ENCODE data around the gene ABCG8. TPM values are rescaled to one million over a fixed set of nuclear protein-coding genes. Genes with fewer than 3 reads are reported as not detected.

Gene ABCG8
- total RNA-seq, 6 experiments from 2014 or later: not detected

DNA sequence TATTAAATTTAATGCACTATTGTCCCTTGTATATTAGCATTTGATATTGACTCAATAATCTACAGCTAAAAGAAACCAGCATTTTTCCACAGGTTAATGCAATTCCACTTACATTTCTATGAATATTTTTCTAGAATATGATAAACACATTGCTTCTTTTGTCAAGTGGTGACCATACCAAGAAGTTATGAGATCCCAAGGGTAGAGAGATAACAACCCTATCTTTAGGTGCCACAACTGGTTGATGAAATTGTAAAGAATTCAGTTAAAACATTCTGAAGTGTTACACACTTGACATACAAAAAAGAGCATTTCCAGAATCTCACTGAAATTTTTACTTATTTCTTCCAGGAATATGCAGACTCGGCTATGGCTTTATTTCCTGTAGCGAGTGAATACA lies 56.0 kb downstream of the ABCG8 start:
- DNase-seq: no peak
- peaks cover 14% of the 10 kb centered on the region for H3K4me1 Mint-ChIP-seq (ENCODE audit: low read depth)
- no peaks in the 10 kb centered on the region for H3K9me3 Mint-ChIP-seq
- H3K27me3 Mint-ChIP-seq (ENCODE audit: insufficient read depth): peaks cover 1% of the 10 kb centered on the region; the same call in 1 of the 2 replicates
- TF ChIP-seq, protein P1, sequence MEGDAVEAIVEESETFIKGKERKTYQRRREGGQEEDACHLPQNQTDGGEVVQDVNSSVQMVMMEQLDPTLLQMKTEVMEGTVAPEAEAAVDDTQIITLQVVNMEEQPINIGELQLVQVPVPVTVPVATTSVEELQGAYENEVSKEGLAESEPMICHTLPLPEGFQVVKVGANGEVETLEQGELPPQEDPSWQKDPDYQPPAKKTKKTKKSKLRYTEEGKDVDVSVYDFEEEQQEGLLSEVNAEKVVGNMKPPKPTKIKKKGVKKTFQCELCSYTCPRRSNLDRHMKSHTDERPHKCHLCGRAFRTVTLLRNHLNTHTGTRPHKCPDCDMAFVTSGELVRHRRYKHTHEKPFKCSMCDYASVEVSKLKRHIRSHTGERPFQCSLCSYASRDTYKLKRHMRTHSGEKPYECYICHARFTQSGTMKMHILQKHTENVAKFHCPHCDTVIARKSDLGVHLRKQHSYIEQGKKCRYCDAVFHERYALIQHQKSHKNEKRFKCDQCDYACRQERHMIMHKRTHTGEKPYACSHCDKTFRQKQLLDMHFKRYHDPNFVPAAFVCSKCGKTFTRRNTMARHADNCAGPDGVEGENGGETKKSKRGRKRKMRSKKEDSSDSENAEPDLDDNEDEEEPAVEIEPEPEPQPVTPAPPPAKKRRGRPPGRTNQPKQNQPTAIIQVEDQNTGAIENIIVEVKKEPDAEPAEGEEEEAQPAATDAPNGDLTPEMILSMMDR (IDR thresholded peaks at IDR 0.05): no peak
- peaks cover 44% of the 10 kb centered on the region for H3K36me3 Mint-ChIP-seq (ENCODE audit: low read depth)
- H3K4me3 Mint-ChIP-seq: no peak overlapping the region
- H3K27ac Mint-ChIP-seq: no peak overlapping the region

DNA sequence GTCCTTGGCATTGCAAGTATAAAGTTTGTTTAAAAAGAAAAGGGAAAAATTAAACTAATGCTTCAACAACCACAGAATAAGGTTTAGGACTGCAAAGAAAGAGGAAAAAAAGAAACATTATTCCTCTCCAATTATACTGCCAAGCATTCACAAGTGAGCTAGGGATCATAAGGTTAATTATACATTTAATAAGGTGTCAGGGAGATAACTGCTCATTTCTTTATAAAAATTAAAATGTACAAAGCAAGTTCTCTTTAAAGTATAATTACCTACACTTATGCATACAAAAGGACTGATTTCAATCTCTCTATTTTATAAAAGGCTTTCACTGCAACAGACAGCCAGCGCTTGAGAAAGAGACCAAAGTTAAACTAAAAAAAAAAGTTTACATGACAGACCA lies 58.1 kb downstream of the ABCG8 start:
- H3K9me3 Mint-ChIP-seq: no peaks in the 10 kb centered on the region
- H3K4me3 Mint-ChIP-seq: no peak overlapping the region
- no peak for DNase-seq
- no peak overlapping the region for H3K27ac Mint-ChIP-seq
- H3K36me3 Mint-ChIP-seq (ENCODE audit: low read depth): peaks cover 31% of the 10 kb centered on the region
- H3K4me1 Mint-ChIP-seq (ENCODE audit: low read depth): peaks cover 14% of the 10 kb centered on the region
- H3K27me3 Mint-ChIP-seq (ENCODE audit: insufficient read depth): no peaks in the 10 kb centered on the region
- TF ChIP-seq, protein P1 (IDR thresholded peaks at IDR 0.05): no peak

DNA sequence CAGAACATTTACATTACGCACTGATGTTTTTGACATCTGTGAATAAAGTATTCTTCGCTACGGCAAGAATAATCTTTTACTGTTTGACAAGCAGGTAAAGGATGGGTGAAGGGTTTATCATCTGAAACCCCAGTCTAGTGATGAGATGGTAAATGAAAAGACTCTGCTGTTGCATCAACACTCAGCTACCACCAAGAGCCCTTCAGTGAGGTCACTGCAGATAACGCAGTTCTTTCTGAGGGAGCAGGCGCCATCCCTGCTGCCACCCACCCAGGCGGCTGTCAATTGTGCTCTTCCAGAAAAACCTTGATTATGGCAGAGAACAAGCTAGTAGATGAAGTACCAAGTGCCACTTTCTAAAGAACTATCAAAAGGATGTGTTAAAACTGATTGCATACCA lies 58.7 kb downstream of the ABCG8 start:
- TF ChIP-seq, protein P1 (IDR thresholded peaks at IDR 0.05): no peak
- H3K27me3 Mint-ChIP-seq (ENCODE audit: insufficient read depth): no peaks in the 10 kb centered on the region
- no peak overlapping the region for H3K4me3 Mint-ChIP-seq
- DNase-seq: no peak
- peaks cover 25% of the 10 kb centered on the region for H3K36me3 Mint-ChIP-seq (ENCODE audit: low read depth)
- H3K9me3 Mint-ChIP-seq: no peaks in the 10 kb centered on the region
- H3K27ac Mint-ChIP-seq: no peak overlapping the region
- peaks cover 14% of the 10 kb centered on the region for H3K4me1 Mint-ChIP-seq (ENCODE audit: low read depth)

DNA sequence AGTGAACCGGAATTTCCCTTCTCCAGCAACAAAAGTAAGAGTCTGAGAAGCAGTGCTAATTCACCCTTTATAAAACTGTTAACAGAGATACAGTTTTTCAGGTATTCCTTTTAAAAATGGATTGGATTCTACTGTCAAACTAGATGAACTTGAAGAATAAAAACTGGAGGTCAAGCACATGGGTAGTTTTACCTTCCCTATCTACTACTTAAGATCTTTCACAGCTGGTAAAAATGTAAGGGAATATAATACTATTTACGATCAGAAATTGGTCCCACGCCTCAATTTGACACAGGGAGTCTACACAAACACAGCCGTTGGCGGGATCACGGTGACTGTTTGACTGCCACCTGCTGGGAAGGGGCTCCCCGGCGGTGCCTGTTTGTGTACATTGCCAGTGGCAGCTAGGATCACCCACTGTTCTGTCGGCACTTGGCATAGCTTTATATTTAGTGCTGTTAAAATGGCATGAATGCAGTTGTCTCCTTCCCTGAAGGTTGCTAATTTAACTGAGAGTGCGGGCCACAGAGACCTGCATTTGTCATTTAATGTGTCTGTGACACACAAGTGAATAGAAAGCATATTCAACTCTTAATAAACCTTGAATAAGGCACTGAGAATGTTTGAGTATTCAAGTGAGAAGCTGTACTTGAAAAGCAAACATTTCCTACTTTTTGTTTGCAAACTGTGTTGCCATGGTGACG lies 59.5 kb downstream of the ABCG8 start:
- no peak overlapping the region for H3K4me3 Mint-ChIP-seq
- no peak for DNase-seq

DNA sequence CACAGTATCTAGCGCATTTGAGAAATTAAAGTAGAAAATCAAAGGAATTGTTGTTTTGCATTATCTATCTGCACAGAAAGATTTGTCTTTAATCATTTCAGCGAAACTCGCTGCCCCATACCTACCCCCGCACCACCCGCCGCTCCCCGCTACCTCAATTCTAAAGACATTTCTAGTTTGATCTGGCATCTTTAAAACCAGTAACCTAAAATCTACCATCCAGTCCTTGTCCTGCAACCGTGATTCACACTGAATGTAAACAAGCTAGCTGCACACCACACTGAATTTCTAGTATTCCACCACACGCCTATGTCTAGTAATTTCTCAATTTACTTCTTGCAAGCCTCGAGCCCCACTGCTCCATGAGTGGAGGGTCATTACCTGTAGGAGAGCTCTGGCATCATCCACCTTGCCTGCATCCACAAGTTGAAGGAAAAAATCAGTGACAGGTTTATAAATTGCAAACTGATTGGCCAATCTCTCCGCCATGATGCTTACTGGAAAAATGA lies 60.1 kb downstream of the ABCG8 start:
- TF ChIP-seq, protein P1 (IDR thresholded peaks at IDR 0.05): no peak
- Mint-ChIP-seq H3K27ac (peak overlapping the region; percentile 14; the same call in 1 of the 2 replicates), H3K4me3 (no peak overlapping the region), H3K4me1 (ENCODE audit: low read depth) (peaks cover 2% of the 10 kb centered on the region), H3K27me3 (ENCODE audit: insufficient read depth) (no peaks in the 10 kb centered on the region), H3K36me3 (ENCODE audit: low read depth) (peaks cover 17% of the 10 kb centered on the region), H3K9me3 (no peaks in the 10 kb centered on the region)
- no peak for DNase-seq

More for the DNA sequence above, 59.5 kb downstream of the ABCG8 start:
- Mint-ChIP-seq H3K36me3 (ENCODE audit: low read depth) (peaks cover 21% of the 10 kb centered on the region), H3K27ac (peak overlapping the region; percentile 16; the same call in 1 of the 2 replicates), H3K27me3 (ENCODE audit: insufficient read depth) (no peaks in the 10 kb centered on the region), H3K9me3 (no peaks in the 10 kb centered on the region), H3K4me1 (ENCODE audit: low read depth) (peaks cover 8% of the 10 kb centered on the region)
- TF ChIP-seq, protein P1 (IDR thresholded peaks at IDR 0.05): peak; percentile 32; the same call in 1 of the 2 replicates

Data from HFFc6 (cell line).